ENCODE data around the gene UQCRQ.
A peak's percentile ranks its signal among the peaks of the same experiment; 100 is the strongest.

Gene UQCRQ

DNA sequence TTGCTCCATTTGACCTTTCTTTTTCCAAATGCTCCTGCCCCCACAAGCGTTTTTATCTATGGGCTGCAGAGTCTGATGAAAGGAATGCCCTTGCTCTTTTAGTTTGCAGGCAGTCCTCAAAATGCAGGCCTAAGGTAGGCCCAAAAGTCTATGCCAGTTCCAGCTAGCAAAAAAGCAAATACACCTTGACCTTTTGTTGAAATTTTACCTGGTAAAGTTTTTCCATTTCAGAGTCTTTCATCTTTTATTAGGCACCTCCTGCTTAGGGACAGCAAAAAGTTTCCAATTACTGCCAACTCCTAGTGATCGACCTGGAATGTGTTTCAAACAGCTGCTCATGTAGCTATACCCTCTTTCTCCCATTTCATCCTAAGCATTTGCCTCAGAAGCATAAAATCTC lies 4.4 kb downstream of the UQCRQ start:
- DNase-seq (ENCODE audit: low read depth, low spot score): no peak

- DNase-seq (ENCODE audit: low read depth, low spot score): no peak
These were observed 5.2 kb downstream of the UQCRQ start for GRCh38 chr5:132871459-132872284.

DNA sequence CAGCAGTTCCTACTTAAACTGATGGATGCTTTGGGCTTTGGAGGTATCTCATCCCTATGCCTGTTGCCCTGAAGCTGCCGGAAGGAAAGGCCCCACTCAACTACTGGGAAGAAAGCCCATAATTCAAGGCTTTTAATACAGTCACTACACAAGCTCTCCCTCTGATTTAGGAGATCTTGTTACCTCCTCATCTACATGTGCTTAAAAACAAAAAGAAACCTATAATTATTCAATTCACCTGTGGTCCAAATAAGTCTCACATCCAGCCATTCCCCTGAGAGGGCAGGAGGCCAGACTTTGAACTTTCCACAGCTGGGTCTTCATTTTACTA lies 6.3 kb downstream of the UQCRQ start:
- DNase-seq (ENCODE audit: low read depth, low spot score): no peak

DNA sequence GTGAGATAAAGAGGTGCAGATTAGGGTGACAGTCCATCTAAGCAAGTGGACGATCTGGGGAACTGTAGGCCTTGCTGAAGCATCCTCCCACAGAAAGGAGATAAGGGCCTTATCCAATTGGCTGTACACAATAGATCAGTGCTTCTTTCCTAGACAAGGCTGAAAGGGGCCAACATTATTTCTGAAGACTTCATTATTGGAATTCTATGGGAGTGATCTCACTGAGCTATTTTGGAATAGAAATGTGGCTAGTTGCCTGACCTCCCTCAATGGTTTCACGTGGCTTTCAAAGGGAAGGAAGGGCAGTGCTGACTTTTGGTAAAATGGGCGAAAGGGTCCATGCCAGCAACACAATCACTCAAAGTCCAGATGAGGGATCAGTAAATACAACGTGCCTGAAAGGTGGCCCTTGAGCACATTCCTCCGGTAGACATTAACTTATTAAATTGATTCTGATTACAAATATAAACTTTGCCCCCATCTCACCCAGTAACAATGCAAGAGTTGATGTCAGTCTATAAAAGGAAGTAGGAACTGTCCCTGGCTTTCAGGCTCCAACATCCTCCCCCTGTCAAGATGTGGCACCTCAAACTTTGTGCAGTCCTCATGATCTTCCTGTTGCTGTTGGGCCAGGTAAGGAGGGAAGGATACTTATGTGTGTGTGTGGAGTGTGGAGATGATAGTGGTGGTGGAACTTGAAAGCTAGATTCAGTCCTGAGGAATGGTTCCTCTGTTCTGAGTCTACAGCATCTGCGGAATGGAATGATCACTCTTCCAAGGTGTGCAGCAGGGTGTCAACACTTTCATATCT lies 6.9 kb downstream of the UQCRQ start, which contains the start of gene LEAP2:
Gene LEAP2 (plus strand): TSS at position 550 of the 811 bp plus-strand sequence. CDS start 27 bp downstream, at position 577.
- DNase-seq (ENCODE audit: low read depth, low spot score): no peak

DNA sequence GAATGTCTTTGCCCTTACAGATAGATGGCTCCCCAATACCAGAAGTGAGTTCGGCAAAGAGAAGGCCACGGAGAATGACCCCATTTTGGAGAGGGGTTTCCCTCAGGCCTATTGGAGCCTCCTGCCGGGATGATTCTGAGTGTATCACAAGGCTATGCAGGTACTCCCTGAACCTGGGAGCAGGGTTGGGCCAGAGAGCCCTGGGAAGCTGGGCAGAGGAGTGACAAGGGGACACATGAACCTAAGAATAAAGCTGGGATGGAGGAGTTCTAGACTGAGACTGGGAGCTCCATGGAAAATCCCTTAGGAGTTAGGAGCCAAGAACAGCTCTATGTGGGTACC lies 7.5 kb downstream of the UQCRQ start:
- DNase-seq (ENCODE audit: low read depth, low spot score): no peak

GRCh38 chr5:132876020-132876759 lies 9.7 kb downstream of the UQCRQ start:
- DNase-seq (ENCODE audit: low read depth, low spot score): no peak

- no peak for DNase-seq (ENCODE audit: low read depth, low spot score)
These were observed 11.0 kb downstream of the UQCRQ start for GRCh38 chr5:132877466-132877865.

GRCh38 chr5:132877938-132878337 lies 11.5 kb downstream of the UQCRQ start:
- DNase-seq (ENCODE audit: low read depth, low spot score): no peak

- peak; percentile 45 for DNase-seq (ENCODE audit: low read depth, low spot score)
These were observed 16.9 kb downstream of the UQCRQ start for GRCh38 chr5:132883261-132883834.

GRCh38 chr5:132884548-132884947 lies 18.1 kb downstream of the UQCRQ start:
- DNase-seq (ENCODE audit: low read depth, low spot score): no peak

DNA sequence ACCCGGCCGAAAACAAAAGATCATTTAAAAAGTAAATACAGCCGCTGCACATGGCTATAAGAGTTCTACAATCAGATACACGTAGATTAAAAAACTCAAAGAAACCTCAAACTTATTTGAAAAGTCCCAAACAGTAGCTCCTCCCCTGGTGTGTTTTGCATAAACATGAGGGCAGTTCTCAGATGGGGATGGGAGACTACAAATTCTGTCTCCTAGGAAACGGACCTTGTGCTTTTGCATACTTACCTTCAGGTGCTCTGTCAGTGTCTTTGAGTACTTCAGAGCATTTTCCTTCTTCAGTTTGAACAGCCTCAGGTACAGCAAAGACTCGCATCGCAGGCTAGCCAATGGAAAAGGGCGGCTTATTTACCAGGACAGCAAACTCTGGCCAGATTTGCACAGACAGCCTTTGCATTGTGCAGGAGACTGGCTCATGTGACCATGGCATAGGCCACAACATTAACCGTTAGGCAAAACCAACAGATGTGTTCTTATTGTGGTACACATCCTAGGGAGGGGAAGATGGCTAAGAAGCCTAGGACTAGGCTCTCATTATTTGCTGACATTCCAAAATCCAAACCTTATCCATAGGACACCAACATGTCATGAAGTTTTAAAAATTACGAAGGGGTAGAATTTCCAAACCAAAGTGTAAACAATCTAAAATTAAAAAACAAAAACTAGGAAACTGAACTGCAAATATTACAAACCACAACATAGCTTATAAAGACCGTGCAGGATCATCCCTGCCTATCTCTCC lies 19.8 kb downstream of the UQCRQ start:
- DNase-seq (ENCODE audit: low read depth, low spot score): no peak

GRCh38 chr5:132887283-132887682 lies 20.8 kb downstream of the UQCRQ start:
- no peak for DNase-seq (ENCODE audit: low read depth, low spot score)

- no peak for DNase-seq (ENCODE audit: low read depth, low spot score)
These were observed 23.1 kb downstream of the UQCRQ start for GRCh38 chr5:132889501-132889900.

GRCh38 chr5:132890817-132891216 lies 24.4 kb downstream of the UQCRQ start:
- no peak for DNase-seq (ENCODE audit: low read depth, low spot score)

DNA sequence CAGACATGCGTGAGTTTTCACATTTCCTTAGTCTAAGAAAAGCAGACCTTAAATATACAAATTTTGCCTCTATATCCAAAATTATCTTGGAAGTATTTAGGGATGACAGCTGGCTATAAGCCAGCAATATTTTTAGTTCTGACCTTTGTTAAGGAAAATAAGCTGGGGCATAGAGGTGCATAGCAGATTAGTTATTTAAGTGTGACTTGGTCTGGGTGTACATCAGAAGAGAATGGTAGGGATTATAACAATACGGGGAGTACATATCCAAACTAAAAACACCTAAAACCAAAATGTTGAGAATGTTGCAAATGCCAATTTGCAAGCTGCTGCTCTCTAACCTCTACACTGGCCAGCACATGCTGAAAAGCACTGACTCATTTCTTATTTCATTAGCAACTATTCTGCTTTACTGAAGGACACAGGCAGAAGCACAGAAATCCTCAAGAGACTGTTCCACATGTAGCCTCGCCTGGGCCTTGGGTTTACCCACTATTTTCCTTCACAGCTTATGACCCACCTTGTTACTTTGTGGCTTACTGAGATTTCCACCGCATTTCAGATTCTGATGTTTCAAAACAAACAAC lies 29.4 kb downstream of the UQCRQ start:
- no peak for DNase-seq (ENCODE audit: low read depth, low spot score)

DNA sequence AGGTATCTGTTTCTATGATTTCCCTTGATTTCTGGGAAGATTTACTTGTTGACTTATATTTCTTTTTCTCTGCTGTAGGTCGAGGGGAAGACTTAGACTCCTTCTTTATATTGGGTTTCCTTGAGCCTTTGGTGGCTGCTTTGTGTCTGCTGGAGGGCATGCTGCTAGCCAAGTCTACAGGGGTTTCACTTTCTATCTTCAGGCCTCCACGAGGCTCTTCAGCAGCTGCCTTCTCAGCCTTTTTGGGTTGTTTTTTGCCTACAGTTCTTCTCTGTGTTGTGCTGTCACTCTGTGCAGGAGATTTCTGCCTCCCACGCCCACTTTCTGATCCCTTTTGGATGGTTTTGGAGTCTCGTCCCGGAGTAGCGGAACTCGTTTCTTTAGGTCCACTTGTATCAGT lies 30.2 kb downstream of the UQCRQ start:
- no peak for DNase-seq (ENCODE audit: low read depth, low spot score)

DNA sequence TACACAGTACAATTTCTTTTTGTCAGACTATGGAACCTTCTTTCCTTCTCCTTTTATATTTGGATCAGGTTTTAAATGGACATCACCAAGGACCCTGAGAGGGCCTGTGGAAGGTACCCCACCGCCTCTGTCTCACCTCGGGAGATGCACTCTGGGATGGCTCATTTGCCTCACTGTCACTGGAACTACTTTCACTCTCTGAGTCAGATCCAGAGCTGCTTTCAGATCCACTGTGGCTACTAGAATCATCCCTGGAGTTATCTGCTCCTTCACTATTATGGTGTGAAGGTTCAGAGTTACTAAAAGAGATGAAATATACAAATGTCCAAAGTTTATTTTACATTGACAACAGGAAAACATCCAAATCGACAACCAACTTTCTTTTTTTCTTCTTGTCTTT lies 31.7 kb downstream of the UQCRQ start:
- no peak for DNase-seq (ENCODE audit: low read depth, low spot score)

DNA sequence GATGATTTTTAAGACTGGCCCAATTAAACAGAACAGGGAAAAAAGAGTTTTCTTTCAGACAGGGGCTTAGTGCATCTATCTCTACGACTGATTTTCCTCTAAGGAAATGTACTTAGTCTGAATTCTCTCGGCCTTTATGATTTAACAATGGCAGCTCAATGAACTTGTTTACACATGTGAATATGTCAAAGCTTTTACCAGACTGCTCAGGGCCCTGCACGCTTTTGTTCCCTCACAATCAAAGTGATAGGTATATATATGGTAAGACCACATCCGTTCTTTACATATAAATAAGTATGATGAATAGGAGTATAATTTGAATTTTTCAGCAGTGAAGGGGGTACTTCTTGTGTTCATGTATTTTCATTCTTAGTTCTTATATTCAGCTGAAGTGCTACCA lies 34.6 kb downstream of the UQCRQ start:
- no peak for DNase-seq (ENCODE audit: low read depth, low spot score)

DNA sequence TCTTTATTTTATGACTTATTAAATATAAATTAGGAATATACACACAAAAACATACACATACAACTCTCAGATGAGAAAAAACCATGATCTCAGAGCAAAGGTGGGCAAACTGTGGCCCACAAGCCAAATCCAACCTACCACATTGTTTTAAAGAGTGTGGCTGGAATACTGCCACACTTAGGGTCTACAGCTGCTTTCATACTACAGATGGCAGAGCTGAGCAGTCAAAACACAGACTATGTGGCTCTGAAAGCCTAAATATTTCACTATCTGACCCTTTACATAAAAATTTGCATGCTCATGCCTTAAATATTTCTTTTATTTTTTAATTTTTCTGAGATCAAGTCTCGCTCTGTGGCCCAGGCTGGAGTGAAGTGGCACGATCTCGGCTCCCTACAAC lies 35.3 kb downstream of the UQCRQ start:
- DNase-seq (ENCODE audit: low read depth, low spot score): no peak

DNA sequence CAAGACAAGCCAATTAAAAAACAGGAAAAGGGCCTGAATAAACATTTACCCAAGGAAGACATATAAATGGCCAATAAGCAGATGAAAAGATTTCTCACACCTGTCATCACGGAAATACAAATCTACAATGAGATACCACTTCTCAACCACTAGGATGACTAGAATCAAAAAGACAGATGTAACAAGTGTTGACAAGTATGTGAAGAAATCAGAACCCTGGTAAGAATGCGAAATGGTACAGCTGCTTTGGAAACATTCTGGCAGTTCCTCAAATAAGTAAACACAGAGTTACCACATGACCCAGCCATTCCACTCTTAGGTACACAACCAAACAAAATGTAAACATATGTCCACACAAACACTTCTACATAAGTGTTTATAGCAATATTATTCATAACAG lies 39.5 kb downstream of the UQCRQ start:
- DNase-seq (ENCODE audit: low read depth, low spot score): no peak

GRCh38 chr5:132907161-132907560 lies 40.7 kb downstream of the UQCRQ start:
- DNase-seq (ENCODE audit: low read depth, low spot score): no peak
